ACHN (cell line): ENCODE measurements around the gene ZCCHC7.

Experiments
- DNase-seq: peaks from one replicate; pipeline ENCODE4 v3.0.0-alpha.2; 2015
- in situ Hi-C: cut with HindIII; loops from 2 replicates; pipeline ENCODE4 v1.10.0; 2017; ENCODE audit warnings: low sequenced_read_pairs, low pct_ligation_motif_present, low pct_unique_long_range_greater_than_20kb

Gene ZCCHC7

DNA sequence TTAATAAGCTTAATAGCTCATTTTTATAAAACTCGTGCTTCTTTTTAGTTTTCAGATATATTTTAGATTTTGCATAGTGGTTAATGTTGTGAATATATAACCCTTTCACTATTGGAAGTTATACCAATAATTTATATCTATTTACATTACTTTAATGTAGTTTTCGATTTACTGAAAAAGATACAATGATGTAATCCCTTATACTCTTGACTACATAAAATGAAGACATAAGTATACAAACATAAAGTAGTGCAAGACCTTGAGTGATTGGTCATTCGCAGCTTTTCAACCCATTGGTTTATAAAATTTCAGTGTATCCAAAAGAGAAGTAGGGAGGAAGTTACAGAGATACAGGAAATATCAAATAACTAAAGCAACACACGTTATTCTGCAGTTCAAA, 217.8 kb downstream of the ZCCHC7 start:
- DNase-seq = no peak
- in situ Hi-C loops = no loop called here

DNA sequence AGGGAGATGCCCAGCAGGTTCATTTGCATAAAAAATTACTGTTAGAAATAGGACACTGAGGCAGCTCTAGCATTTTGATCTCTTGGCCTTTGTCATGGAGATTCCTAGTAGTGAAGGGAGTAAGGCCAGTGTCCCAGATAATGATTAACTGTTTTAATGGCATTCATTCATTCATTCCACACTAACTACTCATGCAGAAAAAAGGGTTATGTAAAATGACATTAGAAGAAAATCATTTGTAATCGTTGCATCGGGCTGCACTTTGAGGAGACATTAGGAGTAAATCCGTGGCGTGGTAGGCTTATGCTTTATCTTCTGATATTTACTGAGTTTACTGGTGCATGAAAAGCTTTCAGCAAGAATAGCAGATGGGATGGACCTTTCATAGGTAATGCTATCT, 219.5 kb downstream of the ZCCHC7 start:
- in situ Hi-C loops = no loop called here
- peak; percentile 19 for DNase-seq

DNA sequence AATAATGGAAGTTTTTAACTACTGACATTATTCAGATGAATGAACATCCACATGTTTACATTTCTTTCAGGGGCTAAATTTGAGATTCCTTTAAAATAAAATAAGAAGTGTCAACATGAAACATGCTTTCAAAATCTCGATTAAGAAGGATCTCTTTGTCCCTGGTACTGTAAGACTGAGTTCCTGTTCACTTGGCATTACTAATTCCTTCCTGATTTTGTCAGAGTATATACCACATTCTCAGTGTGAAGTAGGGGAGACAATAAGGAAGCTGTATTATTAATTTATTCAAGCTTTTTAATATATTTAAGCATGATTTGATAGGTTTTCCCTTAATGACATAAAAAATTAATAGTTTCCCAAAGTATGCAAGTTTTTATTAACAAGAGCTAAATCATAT, 220.6 kb downstream of the ZCCHC7 start:
- no peak for DNase-seq
- in situ Hi-C loops = no loop called here

DNA sequence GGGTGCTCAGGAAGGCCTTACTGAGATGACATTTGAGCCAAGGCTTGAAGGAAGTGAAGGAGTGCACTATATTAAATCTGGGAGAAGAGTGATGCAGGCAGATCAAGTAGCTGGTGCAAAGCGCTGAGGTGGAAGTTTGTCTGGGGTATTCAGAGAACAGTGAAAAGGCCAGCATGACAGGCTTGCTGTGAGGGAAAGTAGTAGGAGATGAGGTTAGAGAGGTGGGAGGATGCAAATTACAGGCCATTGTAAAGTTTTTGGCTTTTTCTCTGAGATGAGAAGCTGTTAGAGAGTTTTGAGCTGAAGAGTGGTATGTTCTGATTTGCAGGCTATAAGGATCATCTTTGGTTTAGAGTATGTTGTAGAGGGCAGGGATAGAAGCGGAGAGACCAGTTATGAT, 221.3 kb downstream of the ZCCHC7 start:
- in situ Hi-C loops = no loop called here
- no peak for DNase-seq

DNA sequence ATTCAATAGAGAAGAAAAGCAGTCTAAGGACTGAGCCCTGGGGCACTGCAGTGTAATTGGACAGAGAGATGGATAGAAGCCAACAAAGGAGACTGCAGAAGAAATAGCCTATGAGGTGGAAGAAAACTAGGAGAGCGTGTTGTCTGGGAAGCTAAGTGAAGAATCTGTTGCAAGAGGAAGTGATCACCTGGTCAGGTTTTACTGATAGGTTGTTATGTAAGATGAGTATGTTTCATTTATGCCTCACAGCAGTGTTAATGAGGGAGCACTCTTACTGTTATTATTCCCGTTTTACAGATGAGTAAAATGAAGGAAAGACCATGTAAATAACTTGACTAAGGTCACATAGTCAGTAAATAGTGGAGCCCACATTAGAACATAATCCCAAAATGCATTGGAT, 222.1 kb downstream of the ZCCHC7 start:
- in situ Hi-C loops = no loop called here
- DNase-seq = no peak

DNA sequence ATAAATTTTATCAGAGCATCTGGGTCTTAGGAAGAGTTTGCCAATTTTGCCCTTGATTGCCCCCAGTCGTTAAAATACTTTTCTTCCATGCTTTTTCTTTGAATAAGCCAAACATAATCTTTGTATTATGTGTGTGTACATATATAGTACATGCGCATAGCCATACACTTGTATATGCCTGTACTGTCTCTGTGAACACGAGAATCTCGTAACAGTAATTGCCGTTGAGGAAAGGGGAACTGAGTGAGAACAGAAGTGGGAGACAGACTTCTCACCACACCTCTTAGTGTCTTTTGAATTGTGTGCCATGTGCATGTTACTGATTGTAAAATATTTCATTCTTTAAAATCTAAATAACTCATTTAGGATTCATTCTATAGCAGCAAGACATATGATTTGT, 222.5 kb downstream of the ZCCHC7 start:
- in situ Hi-C loops = no loop called here
- no peak for DNase-seq

DNA sequence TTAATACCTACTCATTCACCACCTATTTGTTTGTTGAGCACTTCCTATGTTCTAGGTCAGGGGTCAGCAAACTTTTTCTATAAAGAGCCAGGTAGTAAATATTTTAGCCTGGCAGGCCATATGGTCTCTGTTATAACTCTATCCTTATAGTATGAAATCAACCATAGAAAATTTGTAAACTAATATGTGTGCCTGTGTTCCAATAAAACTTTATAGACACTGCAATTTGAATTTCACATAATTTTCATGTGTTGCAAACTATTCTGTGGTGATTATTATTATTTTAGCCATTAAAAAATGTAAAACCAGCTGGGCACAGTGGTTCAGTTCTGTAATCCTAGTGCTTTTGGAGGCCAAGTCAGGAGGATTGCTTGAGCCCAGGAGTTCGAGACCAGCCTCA, 223.3 kb downstream of the ZCCHC7 start:
- DNase-seq = no peak
- in situ Hi-C loops = no loop called here

DNA sequence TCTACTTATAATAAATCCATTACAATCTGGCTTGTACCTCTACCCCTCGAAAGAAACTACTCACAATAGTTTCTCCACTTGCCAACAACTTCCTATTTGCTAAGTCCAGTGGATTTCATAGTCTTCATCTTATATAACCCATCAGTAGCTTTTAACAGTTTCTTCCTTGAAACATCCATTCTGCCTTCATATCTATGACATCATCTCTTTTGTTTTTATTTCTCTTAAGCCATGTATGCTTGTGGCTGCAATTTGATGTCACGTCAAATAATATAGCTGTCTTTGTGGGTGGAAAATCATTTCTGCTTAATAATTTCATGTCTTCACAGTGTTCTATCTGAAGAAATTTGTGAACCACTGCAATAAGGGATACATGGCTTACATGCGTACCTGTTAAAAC, 224.7 kb downstream of the ZCCHC7 start:
- in situ Hi-C loops = no loop called here
- DNase-seq = no peak

DNA sequence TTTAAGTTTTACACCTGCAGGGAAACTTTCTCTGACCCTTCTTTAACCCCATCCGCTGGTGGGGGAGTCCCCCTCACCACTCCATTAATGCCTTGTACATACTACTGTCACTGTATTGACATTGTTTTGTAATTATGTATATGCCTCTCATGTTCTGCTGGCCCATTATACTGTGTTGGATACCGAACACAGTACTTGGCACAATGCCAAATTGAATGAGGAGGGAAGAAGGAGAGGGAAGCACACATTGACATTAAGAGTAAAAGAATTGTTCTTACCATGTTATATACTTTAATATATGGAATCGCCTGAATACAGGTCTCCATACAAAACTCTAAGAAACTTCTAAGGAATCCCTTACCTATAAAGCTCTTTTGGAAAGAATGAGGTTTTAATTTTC, 228.5 kb downstream of the ZCCHC7 start:
- in situ Hi-C loops = no loop called here
- DNase-seq = no peak

DNA sequence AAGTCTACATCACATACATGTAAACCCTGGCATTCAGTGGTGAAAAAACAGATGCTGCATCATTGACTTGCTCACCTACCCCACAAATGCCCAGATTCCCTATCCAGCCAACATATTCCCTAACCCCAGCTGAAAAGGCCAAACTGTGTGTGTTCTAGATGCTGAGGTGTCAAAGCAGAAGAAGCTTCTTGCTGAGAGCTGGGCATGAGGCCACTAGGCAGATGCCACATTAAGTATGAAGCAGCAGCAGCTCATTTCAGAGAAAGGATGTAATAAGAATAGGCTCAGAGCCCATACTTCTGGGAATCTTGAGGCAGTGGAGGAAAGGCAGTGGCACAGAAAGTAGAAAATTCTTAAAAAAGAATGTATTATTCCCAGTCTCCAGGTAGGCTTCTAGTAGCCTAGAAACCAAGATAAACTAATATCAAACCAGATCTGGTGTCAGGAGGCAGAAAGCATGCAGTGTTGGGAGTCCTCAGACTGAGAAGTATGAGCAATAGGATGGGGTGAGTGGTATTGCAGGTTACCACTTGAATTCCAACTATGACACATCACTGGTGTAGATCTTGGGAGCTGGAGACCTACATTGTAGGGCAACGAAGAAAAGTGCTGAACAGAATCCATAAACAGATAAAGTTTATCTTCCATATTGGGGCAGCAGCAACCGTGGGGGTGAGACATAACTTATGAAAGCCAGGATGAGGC, 230.3 kb downstream of the ZCCHC7 start:
- in situ Hi-C loops = no loop called here
- no peak for DNase-seq

DNA sequence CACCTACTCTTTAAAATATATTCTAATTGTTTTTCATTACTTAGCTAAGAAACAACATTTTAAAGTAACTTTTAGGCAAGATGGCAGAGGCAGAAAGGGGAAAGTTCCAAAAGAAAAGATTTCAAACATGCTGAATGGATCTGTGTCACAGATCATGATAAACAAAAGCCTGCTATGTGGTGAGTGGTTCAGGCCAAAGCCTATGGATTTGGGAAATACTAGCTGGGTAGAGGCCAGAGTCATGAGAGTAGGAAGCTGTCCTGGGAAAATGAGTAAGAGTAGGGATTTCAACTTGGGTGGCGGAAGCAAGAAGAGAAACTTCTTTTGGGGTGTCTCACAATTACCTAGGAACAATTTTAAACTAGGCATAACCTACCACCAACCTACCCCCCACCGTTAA, 233.4 kb downstream of the ZCCHC7 start:
- in situ Hi-C loops = no loop called here
- DNase-seq = no peak

DNA sequence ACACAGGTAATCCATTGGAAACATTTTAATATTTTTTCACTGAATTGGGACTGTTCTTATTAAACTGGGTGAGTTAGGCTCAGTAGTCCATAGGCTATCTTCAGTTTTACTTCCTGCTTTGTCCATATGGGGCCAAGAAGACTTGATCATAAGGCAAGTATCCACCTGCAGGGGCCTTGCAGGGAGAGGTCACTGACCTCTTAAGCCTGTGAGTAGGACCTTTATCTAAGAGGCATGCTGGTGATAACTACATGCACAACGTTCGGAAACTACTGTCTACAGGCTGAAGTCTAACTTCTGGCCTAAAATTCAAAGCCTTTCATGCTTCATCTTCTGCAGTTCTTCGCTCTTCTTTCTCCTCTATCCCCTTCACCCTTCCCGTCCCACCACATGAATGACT, 242.1 kb downstream of the ZCCHC7 start:
- no peak for DNase-seq
- in situ Hi-C loops = no loop called here

DNA sequence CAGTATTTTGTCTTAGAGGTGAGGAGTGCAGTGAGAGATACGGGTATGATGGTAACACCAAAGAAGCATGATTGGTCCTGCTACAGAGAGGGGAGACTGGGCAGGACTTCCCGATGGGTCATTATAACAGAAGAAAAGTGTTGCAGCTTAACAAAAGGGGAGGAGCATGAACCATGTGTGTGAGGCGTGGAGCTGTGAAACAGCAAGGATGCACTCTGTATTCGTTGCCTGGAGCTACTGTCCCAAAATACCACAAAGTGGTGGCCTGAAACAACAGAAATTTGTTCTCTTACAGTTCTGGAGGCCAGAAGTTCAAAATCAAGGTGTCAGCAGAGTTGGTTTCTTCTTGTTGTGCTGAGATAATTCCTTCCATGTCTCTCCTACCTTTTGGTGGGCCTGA, 242.8 kb downstream of the ZCCHC7 start:
- DNase-seq = no peak
- in situ Hi-C loops = no loop called here

DNA sequence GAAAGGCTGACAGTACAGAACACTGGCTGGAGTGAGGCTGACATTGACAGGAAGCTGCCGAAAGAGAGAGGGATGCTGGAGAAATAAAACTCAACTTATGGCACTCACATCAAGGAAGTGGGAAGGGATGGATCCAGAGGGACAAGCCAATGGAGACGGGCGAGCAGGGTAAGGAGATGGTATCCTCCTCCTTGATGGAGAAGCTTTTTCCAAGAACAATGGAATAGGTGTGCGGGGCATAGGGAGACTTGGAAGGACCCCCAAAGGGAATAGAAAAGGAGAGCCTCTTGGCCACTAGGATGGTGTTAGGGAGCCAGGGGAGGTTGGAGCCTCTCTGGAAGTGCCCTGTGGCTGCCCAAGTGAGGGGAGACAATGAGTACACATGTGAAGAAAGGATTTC, 243.8 kb downstream of the ZCCHC7 start:
- DNase-seq = no peak
- in situ Hi-C loops = no loop called here

DNA sequence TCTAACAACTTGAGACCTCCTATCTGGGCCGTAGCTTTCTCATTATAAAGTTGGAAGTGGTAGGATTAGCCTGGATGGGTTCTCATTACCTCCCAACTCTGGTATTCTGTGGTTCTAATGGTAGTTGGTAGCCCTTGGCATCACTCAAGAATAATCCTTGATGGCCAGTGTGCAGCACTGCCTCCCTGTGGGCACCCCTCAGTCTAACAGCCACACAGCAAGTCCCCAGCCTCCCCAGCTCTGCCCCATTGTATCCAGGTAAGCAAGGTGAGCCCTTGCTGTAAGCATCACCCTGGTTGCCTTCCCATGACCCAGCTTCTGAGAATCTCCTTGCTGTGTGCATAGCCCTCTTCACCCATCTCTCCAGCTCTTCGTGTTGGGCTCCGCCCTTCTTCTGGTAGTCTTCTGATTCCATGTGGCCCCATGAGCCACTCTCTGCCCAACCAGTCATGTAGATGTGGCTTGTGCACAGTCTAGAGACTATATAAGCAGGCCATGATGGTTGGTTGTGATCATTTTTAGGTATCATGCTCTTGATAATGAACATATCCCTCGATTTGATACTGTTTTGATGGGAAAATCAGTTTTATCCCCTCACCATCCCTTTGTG, 244.5 kb downstream of the ZCCHC7 start:
- in situ Hi-C loops = no loop called here
- DNase-seq = peak; percentile 4

DNA sequence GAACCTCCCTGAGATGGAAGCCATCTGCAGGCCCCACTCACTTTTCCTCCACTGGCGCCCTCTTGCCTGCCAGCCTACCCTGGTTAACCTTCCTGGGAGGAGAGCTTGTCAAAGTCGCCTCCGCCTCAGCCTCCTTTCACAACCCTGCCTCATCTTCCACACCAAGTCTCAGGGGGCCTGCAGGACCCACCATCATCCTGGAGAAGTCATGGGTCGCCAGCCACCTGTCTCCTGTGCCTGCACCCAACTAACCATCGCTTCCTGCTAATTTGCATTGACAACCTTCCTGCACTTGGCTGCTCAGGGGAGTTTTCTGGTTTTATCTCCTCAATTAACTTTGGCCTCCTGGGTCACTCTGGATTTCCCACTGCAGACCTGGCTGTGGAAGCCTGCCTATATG, 249.3 kb downstream of the ZCCHC7 start:
- no peak for DNase-seq
- in situ Hi-C loops = no loop called here

DNA sequence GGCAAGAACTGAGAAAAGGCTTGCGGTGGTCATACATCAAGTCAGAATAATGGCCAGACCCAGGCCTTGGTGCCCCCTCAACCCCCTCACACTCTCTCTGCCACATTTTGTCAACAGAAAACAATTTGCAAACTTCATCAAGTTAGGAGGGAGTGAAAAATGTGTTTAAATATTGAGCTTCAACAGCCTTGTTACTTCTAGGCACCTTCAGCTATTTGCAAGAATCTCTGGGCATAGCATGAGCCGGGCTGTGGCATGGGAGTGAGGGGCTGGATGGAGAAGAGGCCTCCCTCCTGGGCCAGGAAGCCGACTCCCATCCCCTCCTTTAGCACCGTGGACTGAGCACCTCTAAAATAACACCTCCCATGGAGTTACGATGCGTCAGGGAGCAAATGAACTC, 249.9 kb downstream of the ZCCHC7 start:
- in situ Hi-C loops = no loop called here
- no peak for DNase-seq

DNA sequence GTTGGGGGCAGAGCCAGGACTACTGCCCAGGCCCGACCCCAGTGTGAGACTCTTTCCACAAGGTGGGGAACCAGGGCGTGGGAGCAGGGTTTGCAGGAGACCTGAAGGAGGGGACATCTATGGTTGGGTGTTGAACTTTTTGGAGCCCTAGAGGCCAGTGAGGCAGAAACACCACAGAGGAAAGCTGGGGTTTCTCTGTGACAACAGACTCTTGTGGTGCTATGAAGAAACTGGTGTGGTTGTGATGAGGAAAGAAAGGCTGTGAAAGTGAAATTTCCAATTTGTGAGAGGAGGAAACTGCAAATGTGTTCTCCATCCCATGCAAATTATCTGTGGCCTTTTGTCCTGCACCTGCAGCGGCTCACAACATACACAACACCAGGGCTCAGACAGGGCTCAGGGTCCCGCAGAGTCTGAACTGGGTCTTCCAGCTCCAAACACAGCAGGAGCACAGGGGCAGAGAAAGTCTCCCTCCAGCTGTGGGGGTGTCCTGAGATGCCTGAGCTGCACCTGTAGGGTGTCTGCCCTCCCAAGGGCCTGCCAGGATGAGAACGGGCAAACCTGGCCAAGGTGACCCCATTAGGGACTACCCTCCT, 250.7 kb downstream of the ZCCHC7 start:
- in situ Hi-C loops = no loop called here
- DNase-seq = no peak

DNA sequence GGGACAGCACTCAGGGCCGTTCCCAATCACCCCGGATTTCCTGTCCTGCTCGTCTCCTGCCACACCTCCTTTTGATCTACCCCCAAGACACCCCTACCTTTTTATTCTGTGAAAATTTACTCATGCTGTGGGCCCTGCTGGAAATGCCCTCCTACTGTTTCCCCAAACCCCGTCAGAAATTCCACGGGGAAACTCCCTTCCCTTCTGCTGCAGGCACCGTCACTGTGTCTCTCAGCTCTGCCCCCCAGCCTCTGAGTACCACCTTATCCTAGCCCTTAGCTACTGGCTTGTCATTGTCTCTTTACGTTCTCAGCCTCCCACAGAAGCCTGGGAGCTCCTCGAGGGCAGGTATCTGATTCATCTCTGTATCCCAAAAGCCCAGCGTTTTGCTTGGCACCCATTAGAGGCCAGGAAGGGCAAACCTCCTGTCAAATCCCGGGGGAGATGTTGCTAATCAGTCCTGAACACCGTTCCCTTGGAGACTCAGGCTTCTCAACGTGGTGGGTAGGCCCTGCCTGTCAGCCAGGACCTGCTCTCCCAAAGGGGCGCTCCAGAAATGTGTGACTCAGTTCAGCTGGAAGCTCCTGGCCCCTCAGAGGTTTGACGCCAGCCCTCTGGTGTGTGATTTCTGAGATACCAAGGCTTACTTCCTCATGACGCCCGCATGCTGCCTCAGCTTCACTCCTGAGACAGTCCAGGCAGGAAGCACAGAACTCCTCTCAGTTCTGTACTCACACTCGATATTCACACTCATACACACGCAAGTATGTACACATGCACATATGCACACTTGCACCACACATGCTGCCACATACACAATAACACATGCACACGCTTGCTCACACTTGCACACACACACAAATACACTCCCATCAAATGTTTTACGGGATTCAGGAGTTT, 251.4 kb downstream of the ZCCHC7 start:
- in situ Hi-C loops = no loop called here
- DNase-seq = no peak
